Breast epithelium (tissue), 4 donors: ENCODE results near the gene POLD1. TPM values are rescaled to one million over a fixed set of nuclear protein-coding genes. Genes with fewer than 3 reads are reported as not detected.
"Not testable (repeated sequence)": the region's sequence is repeated elsewhere in the genome, so short reads cannot be mapped to it uniquely, and the experiment has no call there.

Experiments used
- DNase-seq, 2 donors: peaks; one replicate each; pipeline ENCODE4 v3.0.0-alpha.2; 2019; ENCODE audit warnings: low spot score in 2 of 2
- H3K27ac ChIP-seq, 2 donors: fragments of 200-600 bp; sonication (generic) in 1 of 2; one replicate each; pipeline ENCODE4 v1.5.1; 2016 to 2019; ENCODE audit warnings: mild to moderate bottlenecking in 1 of 2
- H3K27me3 ChIP-seq, 2 donors: fragments of 200-600 bp; sonication (generic) in 1 of 2; one replicate each; pipeline versions ENCODE4 v1.5.1 to v1.6.0; 2017 to 2019; ENCODE audit warnings: control low read depth in 1 of 2, mild to moderate bottlenecking in 1 of 2
- H3K36me3 ChIP-seq: fragments of 200-600 bp; one replicate; pipeline ENCODE4 v1.5.1; 2019
- H3K4me1 ChIP-seq, 2 donors: fragments of 200-600 bp; sonication (generic); one replicate each; pipeline ENCODE4 v1.5.1; 2016 to 2019; ENCODE audit warnings: control low read depth in 1 of 2
- H3K4me3 ChIP-seq, 3 donors: fragments of 200-600 bp; sonication (generic); 1 replicate in 2 of 3; 2 replicates in 1 of 3; pipeline ENCODE4 v1.5.1; 2016 to 2019; ENCODE audit warnings: mild to moderate bottlenecking in 3 of 3, moderate library complexity in 2 of 3
- H3K9me3 ChIP-seq, 2 donors: fragments of 200-600 bp; sonication (generic) in 1 of 2; one replicate each; pipeline ENCODE4 v1.5.1; 2016 to 2019; ENCODE audit warnings: control low read depth in 1 of 2
- CTCF ChIP-seq, 3 donors: fragments of 450-650 bp; IDR thresholded peaks; one replicate each; pipeline ENCODE4 v1.5.1; 2016 to 2017; ENCODE audit warnings: antibody characterized with exemption in 3 of 3, mild to moderate bottlenecking in 3 of 3, moderate library complexity in 3 of 3
- POLR2A ChIP-seq: fragments of 450-650 bp; IDR thresholded peaks from one replicate; pipeline ENCODE4 v1.6.1; 2016; ENCODE audit warnings: antibody characterized with exemption, mild to moderate bottlenecking, moderate library complexity
- POLR2AphosphoS5 ChIP-seq, 3 donors: sonication (generic); formaldehyde crosslinking; IDR thresholded peaks; one replicate each; pipeline ENCODE4 v1.6.1; 2017; ENCODE audit warnings: antibody characterized with exemption in 3 of 3
- intact Hi-C: fragments of 100-400 bp; cut with DNase I; formaldehyde crosslinking; loops from one replicate; pipeline ENCODE4 v1.15.1; 2023; ENCODE audit warnings: low total_unique reads
- total RNA-seq, 3 donors: library from RNA; depleted of rRNA; stranded (reverse); fragments of >200 nt; gene quantifications; one replicate each; pipeline ENCODE4 v1.1.0, GENCODE V29; 2016

POLD1 gene
- total RNA-seq, 3 donors from 2014 or later = 13.8 to 17.3 (median 16.0) TPM

GRCh38 chr19:50433201-50434180 lies 49.3 kb downstream of the POLD1 start:
- intact Hi-C loops = no loop called here
- no peaks in the 10 kb centered on the region for H3K9me3 ChIP-seq
- H3K4me3 ChIP-seq = no peak overlapping the region
- no peak for TF ChIP-seq POLR2A
- no peak for TF ChIP-seq CTCF (IDR thresholded peaks at IDR 0.05)
- no peak for TF ChIP-seq POLR2AphosphoS5 (IDR thresholded peaks at IDR 0.05)
- no peaks in the 10 kb centered on the region for H3K36me3 ChIP-seq
- no peak for DNase-seq
- H3K27ac ChIP-seq = no peak overlapping the region
- H3K4me1 ChIP-seq = peaks cover 0 to 4% of the 10 kb centered on the region in 2 donors
- H3K27me3 ChIP-seq = peaks cover 0 to 4% of the 10 kb centered on the region in 2 donors

GRCh38 chr19:50434525-50434924 lies 50.4 kb downstream of the POLD1 start:
- no peak overlapping the region for H3K27ac ChIP-seq
- TF ChIP-seq POLR2A = no peak
- TF ChIP-seq CTCF (IDR thresholded peaks at IDR 0.05) = no peak
- no peak for TF ChIP-seq POLR2AphosphoS5 (IDR thresholded peaks at IDR 0.05)
- H3K4me3 ChIP-seq = no peak overlapping the region
- H3K27me3 ChIP-seq = no peaks in the 10 kb centered on the region
- intact Hi-C loops = no loop called here
- DNase-seq = no peak
- H3K4me1 ChIP-seq = peaks cover 0 to 4% of the 10 kb centered on the region in 2 donors
- no peaks in the 10 kb centered on the region for H3K36me3 ChIP-seq
- H3K9me3 ChIP-seq = no peaks in the 10 kb centered on the region

GRCh38 chr19:50435221-50435620 lies 51.1 kb downstream of the POLD1 start:
- Histone ChIP-seq H3K9me3 (no peaks in the 10 kb centered on the region), H3K4me1 (peaks cover 0 to 4% of the 10 kb centered on the region in 2 donors), H3K36me3 (no peaks in the 10 kb centered on the region), H3K27ac (no peak overlapping the region), H3K4me3 (no peak overlapping the region), H3K27me3 (no peaks in the 10 kb centered on the region)
- TF ChIP-seq CTCF (IDR thresholded peaks at IDR 0.05) = no peak
- TF ChIP-seq POLR2A = no peak
- TF ChIP-seq POLR2AphosphoS5 (IDR thresholded peaks at IDR 0.05) = no peak
- DNase-seq = no peak
- intact Hi-C loops = no loop called here

- no peak for TF ChIP-seq POLR2A
- TF ChIP-seq POLR2AphosphoS5 (IDR thresholded peaks at IDR 0.05) = no peak
- no peak for TF ChIP-seq CTCF (IDR thresholded peaks at IDR 0.05)
- Histone ChIP-seq H3K36me3 (no peaks in the 10 kb centered on the region), H3K27ac (no peak overlapping the region), H3K9me3 (no peaks in the 10 kb centered on the region), H3K4me1 (peaks cover 0 to 4% of the 10 kb centered on the region in 2 donors), H3K27me3 (no peaks in the 10 kb centered on the region), H3K4me3 (no peak overlapping the region)
- intact Hi-C loops = no loop called here
- DNase-seq = no peak
These were observed 51.5 kb downstream of the POLD1 start for GRCh38 chr19:50435627-50436026.

- Histone ChIP-seq H3K27me3 (no peaks in the 10 kb centered on the region), H3K4me3 (no peak overlapping the region), H3K9me3 (no peaks in the 10 kb centered on the region), H3K36me3 (no peaks in the 10 kb centered on the region), H3K4me1 (no peaks in the 10 kb centered on the region), H3K27ac (no peak overlapping the region)
- TF ChIP-seq POLR2A = no peak
- TF ChIP-seq POLR2AphosphoS5 (IDR thresholded peaks at IDR 0.05) = no peak
- TF ChIP-seq CTCF (IDR thresholded peaks at IDR 0.05) = no peak
- no peak for DNase-seq
- intact Hi-C loops = loop anchor here (2.0 kb wide), 1 partner anchor 21 kb away; no protein-coding TSS in a partner anchor
These were observed 53.8 kb downstream of the POLD1 start for GRCh38 chr19:50437862-50438449.

GRCh38 chr19:50439130-50439529 lies 55.0 kb downstream of the POLD1 start:
- intact Hi-C loops = loop anchor here (2.0 kb wide), 1 partner anchor 22 kb away; no protein-coding TSS in a partner anchor
- H3K36me3 ChIP-seq, H3K27ac ChIP-seq, H3K4me3 ChIP-seq, H3K27me3 ChIP-seq, H3K4me1 ChIP-seq, H3K9me3 ChIP-seq, DNase-seq: not testable (repeated sequence)
